HG03280 (cell line): ENCODE data around the gene MCC.
"Not testable (repeated sequence)": the region's sequence is repeated elsewhere in the genome, so short reads cannot be mapped to it uniquely, and the experiment has no call there.

Experiments used
- ATAC-seq: cut with Tn5 transposase; IDR thresholded peaks from one replicate; pipeline ENCODE4 v1.9.1; 2021; ENCODE audit warnings: mild to moderate bottlenecking, moderate library complexity; ENCODE audit not compliant: unreplicated experiment

MCC gene

GRCh38 chr5:113491022-113491421 lies 2.8 kb upstream of the MCC start:
- ATAC-seq: no peak

DNA sequence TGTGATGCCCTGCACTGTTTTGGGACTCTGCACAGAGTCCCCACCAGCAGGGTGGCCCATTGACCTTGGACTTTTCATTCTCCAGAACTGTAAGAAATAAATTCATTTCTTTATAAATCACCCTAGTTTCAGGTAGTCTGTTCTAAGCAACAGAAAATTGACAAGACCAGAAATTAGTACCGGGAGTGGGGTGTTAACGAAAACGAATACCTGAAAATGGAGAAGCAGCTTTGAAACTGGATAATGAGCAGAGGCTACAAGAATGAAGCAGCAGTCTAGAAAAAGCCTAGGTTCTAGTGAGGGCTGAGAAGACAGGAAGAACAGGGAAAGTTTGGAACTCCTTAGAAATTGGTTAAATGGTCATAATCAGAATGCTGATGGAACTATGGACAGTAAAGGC lies 2.1 kb upstream of the MCC start:
- ATAC-seq: no peak

GRCh38 chr5:113489299-113489698 lies 1.0 kb upstream of the MCC start:
- no peak for ATAC-seq

DNA sequence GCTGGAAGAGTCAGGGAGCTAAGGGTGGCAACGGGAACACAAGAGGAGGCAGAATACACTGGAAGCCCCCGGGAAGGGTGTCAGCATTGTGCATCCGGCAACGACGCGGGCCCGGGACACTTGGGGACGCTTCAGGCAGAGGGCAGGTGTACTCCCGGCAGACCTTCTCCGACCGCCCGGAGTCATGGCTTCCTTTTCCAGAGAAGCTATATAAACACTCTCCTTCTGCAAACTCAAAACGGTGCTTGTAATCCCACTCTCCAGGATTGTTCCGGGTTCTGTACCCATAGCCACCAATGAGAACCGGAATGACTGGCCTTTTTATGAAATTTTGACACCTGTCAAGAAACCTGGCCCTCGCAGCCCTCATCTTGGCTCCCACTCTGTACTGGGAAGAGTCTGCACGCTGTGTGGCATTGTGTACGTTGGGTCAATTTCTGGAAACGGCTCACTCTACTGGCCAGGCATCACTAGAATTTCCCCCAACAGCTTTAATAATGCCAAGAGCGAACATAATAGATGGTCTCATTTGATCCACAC lies 462 bp upstream of the MCC start:
- no peak for ATAC-seq

DNA sequence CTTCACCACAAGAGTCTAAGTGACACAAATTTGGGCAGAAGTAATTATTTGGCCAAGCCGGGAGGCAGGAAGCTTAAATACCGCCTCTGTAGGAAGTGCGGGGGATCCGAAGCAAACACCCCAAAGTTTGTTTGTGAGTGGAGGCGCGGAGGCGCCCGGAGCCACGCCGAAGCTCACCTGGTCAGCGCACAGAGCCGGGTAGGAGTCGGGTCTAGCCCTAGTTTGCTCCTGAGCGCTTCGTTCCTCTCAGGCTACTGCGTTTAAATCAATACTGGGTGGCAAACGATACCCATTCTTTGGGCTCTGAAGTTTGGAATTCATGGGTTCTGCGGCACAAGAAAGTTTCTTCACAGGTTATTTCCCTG lies 855 bp downstream of the MCC start:
- ATAC-seq: no peak

DNA sequence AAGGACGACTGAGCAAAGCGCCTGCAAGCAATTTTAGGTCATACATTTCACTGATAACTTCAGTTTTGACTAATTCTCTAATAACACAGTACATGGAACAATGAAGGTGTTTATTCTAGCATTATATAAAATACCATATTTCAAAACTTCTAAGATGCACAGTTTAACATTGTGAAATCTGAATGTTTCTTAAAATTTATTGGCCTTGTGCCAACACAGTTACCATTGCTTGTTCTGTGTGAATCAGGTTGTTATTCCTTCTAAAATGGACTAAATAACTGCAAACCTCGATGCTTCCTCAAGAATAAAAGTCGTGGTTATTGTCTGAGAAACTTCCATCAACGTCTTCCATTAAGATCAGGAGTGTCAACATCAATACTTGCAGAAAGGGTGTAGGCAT lies 8.0 kb downstream of the MCC start:
- no peak for ATAC-seq

DNA sequence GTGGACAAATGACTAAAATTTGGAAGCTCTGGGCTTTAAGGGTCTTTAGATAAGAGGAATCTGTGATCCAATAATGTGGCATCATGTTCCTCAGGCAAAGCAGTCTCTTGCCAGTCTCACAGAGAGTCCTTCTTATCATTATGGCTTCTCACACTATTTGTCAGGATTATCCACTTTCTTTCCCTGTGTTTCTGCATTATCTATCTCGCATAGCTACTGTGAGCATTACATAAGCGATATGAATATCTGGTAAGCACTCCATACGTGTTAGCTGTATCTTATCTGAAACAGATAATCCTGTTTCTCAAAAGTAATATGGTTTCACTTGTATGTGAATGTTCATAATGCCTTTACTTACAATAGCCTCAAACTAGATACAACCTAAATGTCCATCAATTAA lies 9.6 kb downstream of the MCC start:
- no peak for ATAC-seq

DNA sequence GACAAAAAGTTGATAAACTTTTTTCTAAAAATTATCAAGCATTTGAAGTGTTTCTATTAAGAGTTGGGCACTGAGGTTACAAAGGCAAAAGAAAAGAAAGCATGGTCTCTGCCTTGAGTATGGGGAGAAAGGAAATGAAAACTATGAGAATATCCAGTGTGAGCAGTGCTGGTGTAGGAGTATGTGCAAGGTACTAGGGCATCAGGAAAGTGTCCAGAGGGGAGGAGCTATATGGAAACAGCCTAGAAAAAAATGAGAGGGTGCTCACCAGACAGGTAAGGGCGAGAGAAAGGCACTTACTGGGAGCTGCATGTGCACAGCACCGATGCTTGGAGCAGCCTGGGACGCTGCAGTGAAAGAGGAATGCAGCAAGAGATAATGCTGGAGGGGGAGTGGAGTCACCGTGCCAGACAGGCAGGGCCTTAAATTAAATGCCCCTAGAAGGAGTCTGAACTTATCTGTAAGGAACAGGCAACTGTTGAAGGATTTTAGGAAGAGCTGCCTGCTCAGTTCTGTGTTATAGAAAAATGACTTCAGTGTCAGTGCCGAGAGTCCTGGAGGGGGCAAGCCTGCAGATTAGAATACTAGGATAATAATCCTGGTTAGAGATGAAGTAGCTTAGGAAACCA lies 14.0 kb downstream of the MCC start:
- ATAC-seq: no peak

- ATAC-seq: no peak
Observed at GRCh38 chr5:113463032-113463431, 25.2 kb downstream of the MCC start.

- not testable (repeated sequence) for ATAC-seq
Observed at GRCh38 chr5:113457106-113457505, 31.1 kb downstream of the MCC start.

DNA sequence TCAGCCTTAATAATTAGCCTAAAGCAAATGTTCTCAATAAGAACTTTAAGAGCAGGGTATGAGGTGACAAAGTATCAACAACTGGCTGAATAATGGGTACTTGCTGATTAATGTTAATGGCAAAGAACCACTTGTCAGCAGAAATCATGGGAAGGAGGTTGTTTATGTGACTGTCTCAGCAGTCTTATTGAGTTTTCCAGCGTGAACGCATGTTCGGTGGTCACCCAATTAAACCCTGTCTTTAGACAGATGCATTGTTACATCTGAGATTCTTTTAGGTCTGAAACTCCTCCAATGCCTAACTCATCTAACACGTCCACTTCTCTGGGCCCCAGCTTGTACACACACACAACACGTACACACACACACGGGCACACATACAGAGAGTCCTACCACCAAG lies 35.3 kb downstream of the MCC start:
- no peak for ATAC-seq

DNA sequence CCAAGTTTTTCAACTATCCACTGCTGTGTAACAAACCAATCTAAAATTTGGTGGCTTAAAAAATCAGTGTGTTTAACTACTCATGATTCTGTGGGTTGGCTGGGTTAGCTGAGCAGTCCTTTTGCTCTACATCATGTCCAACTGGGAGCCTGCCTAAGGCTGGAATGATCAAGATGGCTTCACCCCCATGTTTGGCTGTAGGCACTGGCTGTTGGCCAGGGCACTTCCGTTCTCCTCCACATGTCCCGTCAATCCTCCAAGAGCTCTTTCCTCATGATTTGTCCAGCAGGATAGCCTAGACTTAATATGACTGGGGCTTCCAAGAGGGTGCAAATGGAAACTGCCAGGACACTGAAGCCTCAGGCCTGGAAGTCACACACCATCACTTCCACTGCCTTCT lies 36.5 kb downstream of the MCC start:
- no peak for ATAC-seq

DNA sequence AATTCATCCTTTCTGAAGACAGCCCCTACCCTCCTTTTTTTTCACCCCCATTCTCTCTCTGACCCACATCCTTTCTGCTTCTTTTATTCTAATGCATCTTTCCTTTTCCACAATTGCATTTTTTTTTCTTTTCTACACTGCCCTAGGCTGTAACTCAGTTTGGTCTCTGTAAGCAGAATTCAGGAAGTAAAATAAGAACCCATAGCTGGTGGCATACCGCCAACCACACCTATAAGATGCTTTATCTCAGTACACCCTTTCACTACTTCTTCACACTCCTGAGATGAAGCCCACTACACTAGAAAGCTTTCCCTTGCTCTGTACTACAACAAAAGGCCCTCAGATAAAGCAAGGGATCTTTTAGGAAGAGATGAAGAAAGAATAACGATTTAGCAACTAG lies 37.3 kb downstream of the MCC start:
- no peak for ATAC-seq

- no peak for ATAC-seq
Observed at GRCh38 chr5:113450462-113450861, 37.8 kb downstream of the MCC start.

DNA sequence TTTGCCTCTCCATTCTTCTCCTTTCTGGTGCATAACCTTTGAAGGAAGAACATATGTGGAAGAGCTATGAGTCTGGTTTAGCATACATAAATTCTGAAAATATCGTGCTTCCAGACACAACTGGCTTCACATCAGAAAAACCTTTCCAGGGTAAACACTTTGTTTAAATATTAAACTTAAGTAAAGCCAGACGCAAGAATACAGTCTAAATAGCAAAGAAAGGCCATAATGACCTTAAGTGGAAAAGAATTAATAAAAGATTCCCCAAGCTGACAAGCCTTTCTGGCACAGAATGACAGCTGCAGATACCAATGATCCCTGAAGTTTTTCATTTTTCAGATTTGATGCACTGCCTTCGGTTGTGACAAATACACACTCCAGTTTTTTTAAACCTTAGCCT lies 40.0 kb downstream of the MCC start:
- ATAC-seq: no peak

- no peak for ATAC-seq
Observed at GRCh38 chr5:113447498-113448050, 40.7 kb downstream of the MCC start.

- no peak for ATAC-seq
Observed at GRCh38 chr5:113446358-113446927, 41.8 kb downstream of the MCC start.

DNA sequence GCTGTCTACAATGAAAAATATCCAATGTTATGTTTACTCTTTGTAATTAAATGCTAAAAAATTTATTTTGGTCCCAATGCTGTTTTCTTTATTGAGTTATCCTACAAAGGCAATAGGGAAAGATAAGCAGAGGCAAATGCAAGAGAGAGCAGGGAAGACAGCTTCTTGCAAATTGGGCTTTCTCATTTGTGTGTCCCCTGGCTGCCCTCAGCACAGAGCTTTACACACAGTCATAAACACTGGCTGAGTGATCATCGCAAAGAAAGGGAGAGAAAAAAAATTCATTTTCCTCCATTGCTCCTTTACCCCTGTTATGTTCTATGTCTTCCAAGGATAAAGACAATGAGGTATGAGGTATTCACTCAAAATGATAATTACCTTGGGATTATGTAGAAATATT lies 51.1 kb downstream of the MCC start:
- no peak for ATAC-seq

GRCh38 chr5:113435575-113435974 lies 52.7 kb downstream of the MCC start:
- ATAC-seq: no peak

- ATAC-seq: no peak
Observed at GRCh38 chr5:113434889-113435288, 53.4 kb downstream of the MCC start, which contains the start of gene TSSK1B. TSS of gene TSSK1B (minus strand) at chr5:113434989. CDS start at chr5:113434839, 150 bp downstream.

DNA sequence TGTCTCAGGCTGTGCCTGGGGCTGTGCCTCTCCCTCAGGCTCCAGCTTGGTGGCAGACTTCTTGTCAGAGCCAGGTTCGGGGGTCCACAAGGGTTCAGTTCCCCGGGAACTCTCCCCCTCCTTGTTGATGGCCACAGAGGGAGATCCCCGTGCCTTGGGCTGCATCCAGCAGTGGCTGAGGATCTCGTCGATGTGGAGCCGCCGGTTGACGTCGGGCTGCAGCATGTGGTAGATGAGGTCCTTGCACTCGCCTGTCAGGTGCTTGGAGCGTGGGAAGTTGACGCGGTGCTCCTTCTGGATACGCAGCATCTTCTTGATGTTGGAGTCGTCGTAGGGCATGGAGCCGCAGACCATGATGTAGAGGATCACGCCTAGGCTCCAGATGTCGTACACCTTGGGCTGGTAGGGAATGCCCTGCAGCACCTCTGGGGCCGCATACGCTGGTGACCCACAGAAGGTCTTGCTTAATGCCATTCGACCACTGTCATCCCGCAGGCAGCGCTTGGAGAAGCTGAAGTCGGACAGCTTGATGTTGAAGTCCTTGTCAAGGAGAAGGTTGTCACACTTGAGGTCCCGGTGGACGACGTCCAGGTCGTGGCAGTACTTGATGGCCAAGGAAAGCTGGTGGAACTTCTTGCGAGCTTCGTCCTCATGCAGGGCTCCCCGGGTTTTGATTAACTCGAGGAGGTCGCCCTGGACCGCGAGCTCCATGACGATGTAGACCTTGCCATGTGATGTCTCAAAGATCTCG lies 54.2 kb downstream of the MCC start:
- ATAC-seq: no peak

DNA sequence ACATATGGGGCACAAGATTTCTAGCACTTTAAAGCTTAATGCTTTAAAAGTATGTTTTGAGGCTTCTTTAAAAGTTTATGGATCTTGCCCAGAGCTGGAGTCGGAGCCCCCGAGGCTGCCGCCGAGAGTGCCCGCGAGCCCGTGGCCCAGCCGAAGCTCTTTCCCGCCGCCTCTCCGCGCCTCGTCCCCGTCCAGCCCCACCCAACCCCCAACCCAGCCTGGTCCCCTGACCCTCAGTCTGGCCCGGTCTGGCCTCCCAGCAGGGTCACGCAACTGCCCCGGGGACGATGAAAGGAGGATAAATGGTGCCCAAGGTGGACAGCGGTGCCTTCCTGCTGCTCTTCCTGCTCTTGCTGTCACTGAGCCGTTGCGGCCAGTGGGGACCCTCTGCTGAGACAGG lies 55.2 kb downstream of the MCC start:
- ATAC-seq: no peak
